Liver (tissue), 3 donors: ENCODE results near the gene ERBB2.

Source experiments
- CTCF ChIP-seq: fragments of 150-350 bp; IDR thresholded peaks from 2 replicates; pipeline ENCODE4 v1.5.1; 2017; ENCODE audit warnings: improper control_type of control experiment, low read depth, low read length; ENCODE audit not compliant: missing input control
- GABPA ChIP-seq, 2 donors: IDR thresholded peaks in 1 of 2; conservative IDR thresholded peaks in 1 of 2; 2 replicates each; pipeline ENCODE4 v1.6.1; 2016; ENCODE audit warnings: antibody characterized with exemption in 2 of 2, mild to moderate bottlenecking in 1 of 2, moderate library complexity in 1 of 2
- JUND ChIP-seq, 2 donors: IDR thresholded peaks; 2 replicates each; pipeline ENCODE4 v1.6.1; 2016; ENCODE audit warnings: antibody characterized with exemption in 2 of 2
- NR2F2 ChIP-seq: IDR thresholded peaks from 2 replicates; pipeline ENCODE4 v1.6.1; 2016; ENCODE audit warnings: antibody characterized with exemption
- RAD21 ChIP-seq, 2 donors: IDR thresholded peaks; 2 replicates each; pipeline ENCODE4 v1.6.1; 2016; ENCODE audit warnings: antibody characterized with exemption in 2 of 2, mild to moderate bottlenecking in 2 of 2
- RXRA ChIP-seq, 2 donors: IDR thresholded peaks; 2 replicates each; pipeline ENCODE4 v1.6.1; 2017 to 2018; ENCODE audit warnings: antibody characterized with exemption in 2 of 2, mild to moderate bottlenecking in 1 of 2
- SP1 ChIP-seq: IDR thresholded peaks from 2 replicates; pipeline ENCODE4 v1.6.1; 2018; ENCODE audit warnings: antibody characterized with exemption, mild to moderate bottlenecking
- TAF1 ChIP-seq: conservative IDR thresholded peaks from 2 replicates; pipeline ENCODE4 v1.6.1; 2016; ENCODE audit warnings: antibody characterized with exemption, mild to moderate bottlenecking
- ZBTB33 ChIP-seq: IDR thresholded peaks from 2 replicates; pipeline ENCODE4 v1.6.1; 2016; ENCODE audit warnings: antibody characterized with exemption
- TF ChIP-seq, protein P1 (sequence below): IDR thresholded peaks from 2 replicates; pipeline ENCODE4 v1.6.1; 2016; ENCODE audit warnings: antibody characterized with exemption
- TF ChIP-seq, protein P2 (sequence below): IDR thresholded peaks from 2 replicates; pipeline ENCODE4 v1.6.1; 2016; ENCODE audit warnings: antibody characterized with exemption, mild to moderate bottlenecking
- donor health status: healthy.
- donor health status: healthy.

- TF ChIP-seq, protein P1, sequence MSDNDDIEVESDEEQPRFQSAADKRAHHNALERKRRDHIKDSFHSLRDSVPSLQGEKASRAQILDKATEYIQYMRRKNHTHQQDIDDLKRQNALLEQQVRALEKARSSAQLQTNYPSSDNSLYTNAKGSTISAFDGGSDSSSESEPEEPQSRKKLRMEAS, result peak; percentile 46
- TF ChIP-seq GABPA (IDR thresholded peaks at IDR 0.05 in 1 of 2, conservative IDR thresholded peaks at IDR 0.05 in 1 of 2) (no peak), TAF1 (no peak), CTCF (no peak), RXRA (IDR thresholded peaks at IDR 0.05) (peak; percentile 57 to 66), ZBTB33 (no peak), RAD21 (IDR thresholded peaks at IDR 0.05) (no peak), NR2F2 (no peak), SP1 (peak; percentile 33), JUND (IDR thresholded peaks at IDR 0.05) (peak; percentile 23 to 68)
- TF ChIP-seq, protein P2, sequence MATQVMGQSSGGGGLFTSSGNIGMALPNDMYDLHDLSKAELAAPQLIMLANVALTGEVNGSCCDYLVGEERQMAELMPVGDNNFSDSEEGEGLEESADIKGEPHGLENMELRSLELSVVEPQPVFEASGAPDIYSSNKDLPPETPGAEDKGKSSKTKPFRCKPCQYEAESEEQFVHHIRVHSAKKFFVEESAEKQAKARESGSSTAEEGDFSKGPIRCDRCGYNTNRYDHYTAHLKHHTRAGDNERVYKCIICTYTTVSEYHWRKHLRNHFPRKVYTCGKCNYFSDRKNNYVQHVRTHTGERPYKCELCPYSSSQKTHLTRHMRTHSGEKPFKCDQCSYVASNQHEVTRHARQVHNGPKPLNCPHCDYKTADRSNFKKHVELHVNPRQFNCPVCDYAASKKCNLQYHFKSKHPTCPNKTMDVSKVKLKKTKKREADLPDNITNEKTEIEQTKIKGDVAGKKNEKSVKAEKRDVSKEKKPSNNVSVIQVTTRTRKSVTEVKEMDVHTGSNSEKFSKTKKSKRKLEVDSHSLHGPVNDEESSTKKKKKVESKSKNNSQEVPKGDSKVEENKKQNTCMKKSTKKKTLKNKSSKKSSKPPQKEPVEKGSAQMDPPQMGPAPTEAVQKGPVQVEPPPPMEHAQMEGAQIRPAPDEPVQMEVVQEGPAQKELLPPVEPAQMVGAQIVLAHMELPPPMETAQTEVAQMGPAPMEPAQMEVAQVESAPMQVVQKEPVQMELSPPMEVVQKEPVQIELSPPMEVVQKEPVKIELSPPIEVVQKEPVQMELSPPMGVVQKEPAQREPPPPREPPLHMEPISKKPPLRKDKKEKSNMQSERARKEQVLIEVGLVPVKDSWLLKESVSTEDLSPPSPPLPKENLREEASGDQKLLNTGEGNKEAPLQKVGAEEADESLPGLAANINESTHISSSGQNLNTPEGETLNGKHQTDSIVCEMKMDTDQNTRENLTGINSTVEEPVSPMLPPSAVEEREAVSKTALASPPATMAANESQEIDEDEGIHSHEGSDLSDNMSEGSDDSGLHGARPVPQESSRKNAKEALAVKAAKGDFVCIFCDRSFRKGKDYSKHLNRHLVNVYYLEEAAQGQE, result no peak
Observed at GRCh38 chr17:39687101-39687545, 12.7 kb upstream of the ERBB2 start.
